ENCODE data around the gene C12orf42. TPM values are rescaled to one million over a fixed set of nuclear protein-coding genes. Genes with fewer than 3 reads are reported as not detected.
"Not testable (repeated sequence)": the region's sequence is repeated elsewhere in the genome, so short reads cannot be mapped to it uniquely, and the experiment has no call there.

C12orf42 gene
- total RNA-seq, 2 experiments from 2014 or later, result 3.9 to 4.8 TPM

GRCh38 chr12:103442822-103443221 is 52.9 kb downstream of the C12orf42 start:
- no peaks in the 10 kb centered on the region for H3K27me3 Mint-ChIP-seq
- Histone ChIP-seq H3K27ac (ENCODE audit: low read depth in 1 of 2, low read length in 2 of 2) (peak overlapping the region; percentile 46 to 74), H3K4me1 (ENCODE audit: insufficient read depth, low read length) (peaks cover 8% of the 10 kb centered on the region), H3K27me3 (ENCODE audit: control insufficient read depth in 1 of 2, insufficient read depth in 2 of 2, low read length in 2 of 2) (no peaks in the 10 kb centered on the region), H3K36me3 (ENCODE audit: insufficient read depth, low read length) (no peaks in the 10 kb centered on the region), H3K9me3 (ENCODE audit: control insufficient read depth in 1 of 2, insufficient read depth in 1 of 2, low read length in 2 of 2) (no peaks in the 10 kb centered on the region), H3K4me3 (ENCODE audit: low read length) (no peak overlapping the region)
- H3K9me3 Mint-ChIP-seq, result no peaks in the 10 kb centered on the region
- DNase-seq (no peak), ATAC-seq (ENCODE audit: poor library complexity) (no peak)
- peaks cover 10% of the 10 kb centered on the region for H3K36me3 Mint-ChIP-seq (ENCODE audit: low read depth)
- no peak for TF ChIP-seq CTCF (IDR thresholded peaks at IDR 0.05)
- ChIA-PET CTCF (no interaction called here), POLR2A (no interaction called here)
- no peak overlapping the region for H3K4me3 Mint-ChIP-seq
- peak overlapping the region; percentile 96 for H3K27ac Mint-ChIP-seq
- intact Hi-C loops (cut with DNase I, micrococcal nuclease), result no loop called here
- peaks cover 23% of the 10 kb centered on the region for H3K4me1 Mint-ChIP-seq (ENCODE audit: low read depth)

GRCh38 chr12:103442182-103442555 is 53.6 kb downstream of the C12orf42 start:
- Mint-ChIP-seq H3K36me3 (ENCODE audit: low read depth) (peaks cover 10% of the 10 kb centered on the region), H3K27ac (peak overlapping the region; percentile 96), H3K9me3 (no peaks in the 10 kb centered on the region), H3K4me1 (ENCODE audit: low read depth) (peaks cover 23% of the 10 kb centered on the region), H3K4me3 (peak overlapping the region; percentile 47), H3K27me3 (no peaks in the 10 kb centered on the region)
- ATAC-seq (ENCODE audit: poor library complexity) (peak; percentile 17), DNase-seq (no peak)
- no peak overlapping the region for H3K4me3 ChIP-seq (ENCODE audit: low read length)
- no peaks in the 10 kb centered on the region for H3K9me3 ChIP-seq (ENCODE audit: control insufficient read depth in 1 of 2, insufficient read depth in 1 of 2, low read length in 2 of 2)
- CTCF ChIA-PET, result no interaction called here
- POLR2A ChIA-PET, result interaction anchor here (1.4 kb wide), 1 partner anchor 53 kb away, joined by 6 read pairs; no protein-coding TSS in a partner anchor
- H3K27ac ChIP-seq (ENCODE audit: low read depth in 1 of 2, low read length in 2 of 2), result peak overlapping the region; percentile 46 to 74
- TF ChIP-seq CTCF (IDR thresholded peaks at IDR 0.05), result no peak
- H3K27me3 ChIP-seq (ENCODE audit: control insufficient read depth in 1 of 2, insufficient read depth in 2 of 2, low read length in 2 of 2), result no peaks in the 10 kb centered on the region
- peaks cover 8% of the 10 kb centered on the region for H3K4me1 ChIP-seq (ENCODE audit: insufficient read depth, low read length)
- intact Hi-C loops (cut with DNase I, micrococcal nuclease), result no loop called here
- no peaks in the 10 kb centered on the region for H3K36me3 ChIP-seq (ENCODE audit: insufficient read depth, low read length)

GRCh38 chr12:103441437-103442181 is 54.2 kb downstream of the C12orf42 start:
- peaks cover 23% of the 10 kb centered on the region for H3K4me1 Mint-ChIP-seq (ENCODE audit: low read depth)
- H3K4me3 Mint-ChIP-seq, result peak overlapping the region; percentile 88
- DNase-seq (peak in 12 of 14 experiments; percentile 5 to 78 (median 23)), ATAC-seq (ENCODE audit: poor library complexity) (peak; percentile 92)
- peak overlapping the region; percentile 96 for H3K27ac Mint-ChIP-seq
- ChIA-PET POLR2A (interaction anchor here (0.7 to 1.4 kb wide), 3 partner anchors 15 to 54 kb away, joined by 3 to 6 read pairs (median 3); no protein-coding TSS in a partner anchor), CTCF (no interaction called here)
- H3K36me3 ChIP-seq (ENCODE audit: insufficient read depth, low read length), result no peaks in the 10 kb centered on the region
- peak overlapping the region; percentile 46 to 74 for H3K27ac ChIP-seq (ENCODE audit: low read depth in 1 of 2, low read length in 2 of 2)
- TF ChIP-seq CTCF (IDR thresholded peaks at IDR 0.05), result no peak
- H3K27me3 Mint-ChIP-seq, result no peaks in the 10 kb centered on the region
- H3K9me3 ChIP-seq (ENCODE audit: control insufficient read depth in 1 of 2, insufficient read depth in 1 of 2, low read length in 2 of 2), result no peaks in the 10 kb centered on the region
- H3K4me1 ChIP-seq (ENCODE audit: insufficient read depth, low read length), result peaks cover 8% of the 10 kb centered on the region
- no peaks in the 10 kb centered on the region for H3K9me3 Mint-ChIP-seq
- intact Hi-C loops (cut with DNase I, micrococcal nuclease), result no loop called here
- peak overlapping the region; percentile 36 for H3K4me3 ChIP-seq (ENCODE audit: low read length)
- H3K27me3 ChIP-seq (ENCODE audit: control insufficient read depth in 1 of 2, insufficient read depth in 2 of 2, low read length in 2 of 2), result no peaks in the 10 kb centered on the region
- peaks cover 10% of the 10 kb centered on the region for H3K36me3 Mint-ChIP-seq (ENCODE audit: low read depth)

GRCh38 chr12:103434165-103435105 is 61.3 kb downstream of the C12orf42 start:
- ATAC-seq (ENCODE audit: poor library complexity); CTCF ChIA-PET; H3K27me3 Mint-ChIP-seq; H3K27ac ChIP-seq (ENCODE audit: low read depth in 1 of 2, low read length in 2 of 2); H3K4me1 ChIP-seq (ENCODE audit: insufficient read depth, low read length); H3K9me3 ChIP-seq (ENCODE audit: control insufficient read depth in 1 of 2, insufficient read depth in 1 of 2, low read length in 2 of 2); H3K4me3 ChIP-seq (ENCODE audit: low read length); H3K36me3 ChIP-seq (ENCODE audit: insufficient read depth, low read length); POLR2A ChIA-PET; H3K27me3 ChIP-seq (ENCODE audit: control insufficient read depth in 1 of 2, insufficient read depth in 2 of 2, low read length in 2 of 2); intact Hi-C loops (cut with DNase I, micrococcal nuclease): not testable (repeated sequence)
- Mint-ChIP-seq H3K4me1 (ENCODE audit: low read depth) (peaks cover 18% of the 10 kb centered on the region), H3K9me3 (peaks cover 18% of the 10 kb centered on the region), H3K4me3 (peak overlapping the region; percentile 60), H3K36me3 (ENCODE audit: low read depth) (peaks cover 33% of the 10 kb centered on the region), H3K27ac (peak overlapping the region; percentile 59)
- peak in 7 of 14 experiments; percentile 13 to 69 (median 33) for DNase-seq
